ENCODE data around the gene TMEM131. TPM values are rescaled to one million over a fixed set of nuclear protein-coding genes. Genes with fewer than 3 reads are reported as not detected.

The TMEM131 gene
- total and polyA plus RNA-seq, 3 donors from 2014 or later: 35.0 to 54.8 (median 49.6) TPM

DNA sequence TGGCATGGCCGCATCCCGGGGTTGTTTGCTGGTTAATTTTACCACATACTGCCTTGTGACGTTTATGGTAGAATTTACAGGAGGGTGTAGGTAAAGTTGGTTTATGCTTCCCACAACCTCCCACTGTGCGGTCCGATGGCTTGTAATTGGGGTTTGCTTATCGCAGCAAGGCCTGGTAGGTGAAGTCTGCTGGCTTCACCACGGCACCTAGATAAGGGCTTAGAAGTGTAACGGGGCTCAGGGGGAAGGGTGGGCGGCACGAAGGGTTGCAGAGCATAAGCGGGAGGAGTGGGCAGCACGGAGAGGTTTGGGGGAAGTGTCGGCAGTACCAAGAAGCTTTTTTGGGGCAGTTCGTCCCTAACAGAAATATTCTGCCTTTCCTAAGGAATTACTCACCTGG is 39.0 kb upstream of the TMEM131 start:
- no peaks in the 10 kb centered on the region for H3K36me3 ChIP-seq (ENCODE audit: low read depth, missing control alignments)
- intact Hi-C loops (cut with DNase I; ENCODE audit: low total_unique reads): no loop called here
- H3K9me3 ChIP-seq: no peaks in the 10 kb centered on the region
- WGBS, 2 donors: 58 to 71% methylated on average over 14 of the region's 14 CpGs
- no peak overlapping the region for H3K4me3 ChIP-seq
- TF ChIP-seq POLR2A (IDR thresholded peaks at IDR 0.05): no peak
- H3K27me3 ChIP-seq: no peaks in the 10 kb centered on the region
- DNase-seq: no peak
- no peak overlapping the region for H3K27ac ChIP-seq
- H3K4me1 ChIP-seq: peaks cover 13% of the 10 kb centered on the region

DNA sequence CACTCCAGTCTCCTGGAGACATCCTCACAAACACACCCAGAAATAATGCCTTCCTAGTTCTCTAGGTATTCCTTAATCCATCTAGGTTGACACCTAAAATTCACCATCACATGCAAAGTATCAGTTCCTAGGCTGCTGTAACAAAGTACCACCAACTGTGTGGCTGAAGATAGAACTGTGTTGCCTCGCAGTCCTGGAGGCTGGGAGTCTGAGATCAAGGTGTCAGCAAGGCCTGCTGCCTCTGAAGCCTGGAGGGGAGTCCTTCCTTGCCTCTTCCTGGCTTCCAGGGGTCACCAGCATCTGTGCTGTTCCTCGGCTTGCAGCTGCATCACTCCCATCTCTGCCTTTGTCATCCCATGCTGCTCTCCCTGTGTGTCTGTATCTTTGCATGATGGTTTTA is 36.3 kb upstream of the TMEM131 start:
- H3K4me3 ChIP-seq: no peak overlapping the region
- no peaks in the 10 kb centered on the region for H3K36me3 ChIP-seq (ENCODE audit: low read depth, missing control alignments)
- H3K9me3 ChIP-seq: no peaks in the 10 kb centered on the region
- no peak for TF ChIP-seq POLR2A (IDR thresholded peaks at IDR 0.05)
- TF ChIP-seq, protein P1, sequence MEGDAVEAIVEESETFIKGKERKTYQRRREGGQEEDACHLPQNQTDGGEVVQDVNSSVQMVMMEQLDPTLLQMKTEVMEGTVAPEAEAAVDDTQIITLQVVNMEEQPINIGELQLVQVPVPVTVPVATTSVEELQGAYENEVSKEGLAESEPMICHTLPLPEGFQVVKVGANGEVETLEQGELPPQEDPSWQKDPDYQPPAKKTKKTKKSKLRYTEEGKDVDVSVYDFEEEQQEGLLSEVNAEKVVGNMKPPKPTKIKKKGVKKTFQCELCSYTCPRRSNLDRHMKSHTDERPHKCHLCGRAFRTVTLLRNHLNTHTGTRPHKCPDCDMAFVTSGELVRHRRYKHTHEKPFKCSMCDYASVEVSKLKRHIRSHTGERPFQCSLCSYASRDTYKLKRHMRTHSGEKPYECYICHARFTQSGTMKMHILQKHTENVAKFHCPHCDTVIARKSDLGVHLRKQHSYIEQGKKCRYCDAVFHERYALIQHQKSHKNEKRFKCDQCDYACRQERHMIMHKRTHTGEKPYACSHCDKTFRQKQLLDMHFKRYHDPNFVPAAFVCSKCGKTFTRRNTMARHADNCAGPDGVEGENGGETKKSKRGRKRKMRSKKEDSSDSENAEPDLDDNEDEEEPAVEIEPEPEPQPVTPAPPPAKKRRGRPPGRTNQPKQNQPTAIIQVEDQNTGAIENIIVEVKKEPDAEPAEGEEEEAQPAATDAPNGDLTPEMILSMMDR (IDR thresholded peaks at IDR 0.05): no peak
- H3K27me3 ChIP-seq: no peaks in the 10 kb centered on the region
- intact Hi-C loops (cut with DNase I; ENCODE audit: low total_unique reads): no loop called here
- H3K4me1 ChIP-seq: peaks cover 8% of the 10 kb centered on the region
- H3K27ac ChIP-seq: no peak overlapping the region
- no peak for DNase-seq
- 94% methylated on average over 2 of the region's 2 CpGs for WGBS, 2 donors

DNA sequence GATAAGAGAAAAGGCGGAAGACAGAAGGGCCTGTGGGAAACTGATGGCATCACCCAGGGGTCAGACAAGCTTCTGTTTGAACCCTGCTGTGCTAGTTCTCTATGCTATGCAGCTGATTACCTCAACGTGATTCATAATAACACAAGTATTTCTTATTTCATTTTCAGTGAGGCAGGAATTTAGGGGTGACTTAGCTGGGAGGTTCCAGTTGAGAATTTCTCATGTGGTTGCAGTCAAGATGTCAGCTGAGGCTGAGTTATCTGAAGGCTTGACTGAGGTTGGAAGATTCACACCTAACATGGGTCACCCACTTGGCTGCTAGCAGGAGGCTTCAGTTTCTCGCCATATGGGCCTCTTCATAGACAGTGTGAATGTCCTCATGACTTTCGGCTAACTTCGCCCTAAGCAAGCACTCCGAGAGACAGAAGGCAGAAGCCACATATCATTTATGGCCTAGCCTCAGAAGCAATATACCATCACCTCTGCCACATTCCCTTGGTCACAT is 34.0 kb upstream of the TMEM131 start:
- Histone ChIP-seq H3K9me3 (no peaks in the 10 kb centered on the region), H3K36me3 (ENCODE audit: low read depth, missing control alignments) (no peaks in the 10 kb centered on the region), H3K27me3 (no peaks in the 10 kb centered on the region), H3K4me3 (no peak overlapping the region), H3K27ac (no peak overlapping the region), H3K4me1 (peaks cover 4% of the 10 kb centered on the region)
- intact Hi-C loops (cut with DNase I; ENCODE audit: low total_unique reads): no loop called here
- no peak for DNase-seq
- 90 to 93% methylated on average over 6 of the region's 6 CpGs for WGBS, 2 donors
- TF ChIP-seq POLR2A (IDR thresholded peaks at IDR 0.05): no peak
- TF ChIP-seq, protein P1 (IDR thresholded peaks at IDR 0.05): no peak

DNA sequence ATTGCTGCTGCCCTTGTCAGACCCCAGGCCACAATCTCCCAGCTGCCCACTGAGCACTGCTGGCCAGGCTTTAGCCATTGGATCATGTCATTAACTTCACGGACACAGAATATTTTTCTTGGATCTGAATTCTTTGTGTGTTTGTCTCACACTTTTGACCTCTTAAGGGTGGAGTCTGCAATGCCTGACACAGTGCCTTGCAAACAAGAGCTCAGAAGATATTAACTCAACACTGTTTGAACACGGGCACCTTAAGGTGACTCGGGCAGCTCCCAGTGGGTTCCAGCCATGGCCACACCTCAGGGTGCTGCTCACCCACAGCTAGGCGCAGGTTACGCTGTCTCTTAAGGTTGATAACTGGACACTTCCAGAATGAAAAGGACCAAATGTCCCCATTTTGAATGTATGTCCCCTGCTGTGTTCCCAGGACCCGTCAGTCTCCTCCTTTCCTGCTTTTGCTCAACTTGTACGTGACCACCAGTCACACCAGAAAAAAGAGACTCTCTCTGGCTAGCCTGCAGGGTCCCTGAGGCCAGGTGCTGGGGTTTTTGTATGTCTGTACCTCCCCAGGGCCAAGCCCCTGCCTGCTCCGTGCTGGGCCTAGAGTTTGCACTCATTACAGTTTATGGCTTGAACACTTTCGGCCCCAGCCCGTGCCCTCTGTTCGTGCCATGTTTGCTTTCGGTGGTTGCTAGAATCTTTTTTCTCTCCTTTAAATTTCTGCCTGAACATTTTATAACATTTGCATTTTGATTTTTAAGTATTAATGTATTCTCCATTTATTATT is 33.4 kb upstream of the TMEM131 start:
- Histone ChIP-seq H3K4me3 (no peak overlapping the region), H3K4me1 (peaks cover 4% of the 10 kb centered on the region), H3K27ac (no peak overlapping the region), H3K9me3 (no peaks in the 10 kb centered on the region), H3K27me3 (no peaks in the 10 kb centered on the region), H3K36me3 (ENCODE audit: low read depth, missing control alignments) (no peaks in the 10 kb centered on the region)
- WGBS, 2 donors: 84 to 86% methylated on average over 12 of the region's 12 CpGs
- intact Hi-C loops (cut with DNase I; ENCODE audit: low total_unique reads): no loop called here
- TF ChIP-seq, protein P1 (IDR thresholded peaks at IDR 0.05): no peak
- no peak for TF ChIP-seq POLR2A (IDR thresholded peaks at IDR 0.05)
- DNase-seq: no peak

DNA sequence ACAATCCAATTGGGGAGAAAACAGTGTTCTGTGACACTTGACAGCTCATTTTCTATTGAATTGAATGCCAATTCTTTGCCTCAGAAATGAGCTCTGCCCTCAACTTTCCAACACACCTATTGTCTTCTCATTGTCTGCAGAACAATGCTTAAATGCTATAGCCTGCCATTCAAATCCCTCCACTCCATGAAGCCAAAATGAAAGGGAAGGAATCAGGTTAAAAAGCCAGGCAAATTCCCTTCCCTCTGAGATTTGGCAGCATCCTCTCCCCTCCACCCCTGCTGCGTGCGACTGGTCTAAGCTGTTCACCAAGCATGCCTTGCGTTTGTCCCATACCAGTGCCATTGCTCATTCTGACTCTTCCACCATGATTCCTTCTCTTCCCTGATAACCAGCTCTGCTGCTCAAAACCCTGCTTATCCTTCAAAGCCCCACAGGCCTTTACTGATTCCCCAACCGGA is 32.4 kb upstream of the TMEM131 start:
- peaks cover 4% of the 10 kb centered on the region for H3K4me1 ChIP-seq
- TF ChIP-seq POLR2A (IDR thresholded peaks at IDR 0.05): no peak
- TF ChIP-seq, protein P1 (IDR thresholded peaks at IDR 0.05): no peak
- no peaks in the 10 kb centered on the region for H3K36me3 ChIP-seq (ENCODE audit: low read depth, missing control alignments)
- intact Hi-C loops (cut with DNase I; ENCODE audit: low total_unique reads): no loop called here
- 79 to 93% methylated on average over 4 of the region's 4 CpGs for WGBS, 2 donors
- no peaks in the 10 kb centered on the region for H3K9me3 ChIP-seq
- DNase-seq: no peak
- H3K4me3 ChIP-seq: no peak overlapping the region
- no peaks in the 10 kb centered on the region for H3K27me3 ChIP-seq
- H3K27ac ChIP-seq: no peak overlapping the region

Data from testis (tissue), 3 donors.